SU-DHL-6 (cell line): ENCODE measurements around the gene COL5A1.

Experiments
- H2AFZ ChIP-seq: fragments of 200-600 bp; sonication (generic); 2 replicates; pipeline ENCODE4 v1.6.1; 2014; ENCODE audit warnings: low read depth, mild to moderate bottlenecking, moderate library complexity, mixed read lengths, antibody characterized with exemption, low read length; ENCODE audit not compliant: severe bottlenecking
- H3F3A ChIP-seq: fragments of 200-600 bp; shearing (Covaris generic); 2 replicates; pipeline ENCODE4 v1.6.0; 2016; ENCODE audit warnings: antibody characterized with exemption, mild to moderate bottlenecking; ENCODE audit not compliant: insufficient read depth
- H3K27ac ChIP-seq: fragments of 200-600 bp; sonication (generic); 2 replicates; pipeline ENCODE4 v1.5.1; 2016; ENCODE audit warnings: low read depth, mild to moderate bottlenecking, low read length, moderate library complexity, mixed read lengths
- H3K27me3 ChIP-seq: fragments of 200-600 bp; sonication (generic), shearing (Covaris generic); 2 replicates; pipeline ENCODE4 v1.6.0; 2014; ENCODE audit warnings: mild to moderate bottlenecking, low read length
- H3K36me3 ChIP-seq: fragments of 200-600 bp; sonication (generic); 2 replicates; pipeline ENCODE4 v1.6.1; 2014; ENCODE audit warnings: mild to moderate bottlenecking, low read length, mixed read lengths
- H3K4me2 ChIP-seq: fragments of 300-600, 200-600 bp; shearing (Covaris generic), sonication (generic); 2 replicates; pipeline ENCODE4 v1.6.0; 2014; ENCODE audit warnings: low read length, low read depth, mild to moderate bottlenecking; ENCODE audit not compliant: poor library complexity, severe bottlenecking
- H3K4me3 ChIP-seq: fragments of 200-600 bp; sonication (generic); 2 replicates; pipeline ENCODE4 v1.5.1; 2014; ENCODE audit warnings: antibody characterized with exemption, low read length, mild to moderate bottlenecking, mixed read lengths; ENCODE audit not compliant: insufficient read depth, poor library complexity, severe bottlenecking
- H3K79me2 ChIP-seq: fragments of 200-600 bp; sonication (generic); 2 replicates; pipeline ENCODE4 v1.6.1; 2014; ENCODE audit warnings: mild to moderate bottlenecking, low read length, moderate library complexity; ENCODE audit not compliant: insufficient read depth
- H3K9ac ChIP-seq: fragments of 200-600 bp; sonication (generic); 2 replicates; pipeline ENCODE4 v1.7.0; 2014; ENCODE audit warnings: mild to moderate bottlenecking, low read length
- H3K9me2 ChIP-seq: fragments of 200-600 bp; sonication (generic); replicated peaks from 2 replicates; pipeline ENCODE4 v1.6.1; 2014; ENCODE audit warnings: low read length; ENCODE audit not compliant: insufficient read depth
- H3K9me3 ChIP-seq: fragments of 200-600 bp; sonication (generic); 2 replicates; pipeline ENCODE4 v1.6.1; 2014; ENCODE audit warnings: low read length, mixed read lengths; ENCODE audit not compliant: insufficient read depth
- H4K20me1 ChIP-seq: fragments of 200-600 bp; sonication (generic); 2 replicates; pipeline ENCODE4 v1.6.1; 2014; ENCODE audit warnings: low read depth, mild to moderate bottlenecking, antibody characterized with exemption, low read length, moderate library complexity, mixed read lengths
- EZH2phosphoT487 ChIP-seq: fragments of 200-600 bp; sonication (generic), shearing (Covaris generic); conservative IDR thresholded peaks from 2 replicates; pipeline ENCODE4 v1.6.1; 2018; ENCODE audit warnings: mild to moderate bottlenecking, antibody characterized with exemption, low read length, moderate library complexity, mixed read lengths
- TF ChIP-seq, protein P1 (sequence below): fragments of 200-600 bp; sonication (generic); IDR thresholded peaks from one replicate; pipeline ENCODE4 v1.5.1; 2017; ENCODE audit warnings: antibody characterized with exemption, mild to moderate bottlenecking, low read length, moderate library complexity; ENCODE audit not compliant: insufficient read depth, poor library complexity, severe bottlenecking

The COL5A1 gene

DNA sequence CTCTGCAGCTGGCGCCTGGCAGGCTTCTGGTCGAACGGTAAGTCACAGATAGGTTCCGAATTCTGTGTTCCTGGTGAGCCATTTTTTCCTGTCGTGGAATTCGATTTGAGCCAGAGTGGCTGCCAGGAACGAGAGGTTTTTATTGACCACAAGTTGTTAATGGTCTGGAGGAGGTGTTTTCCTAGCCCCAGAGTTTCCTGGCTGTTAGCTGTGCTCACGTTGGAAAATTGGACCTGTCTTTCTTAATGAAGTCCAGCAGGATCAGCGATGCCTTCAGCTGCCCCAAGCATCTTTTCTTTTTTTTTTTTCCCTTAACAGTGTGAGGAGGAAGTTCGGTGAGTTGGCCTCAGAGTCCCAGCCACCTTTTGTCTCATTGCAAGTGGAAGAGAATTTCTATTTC lies 62.9 kb downstream of the COL5A1 start:
- Histone ChIP-seq H2AFZ (no peak overlapping the region), H3K9me3 (no peaks in the 10 kb centered on the region), H3K9me2 (no peaks in the 10 kb centered on the region), H3K4me2 (no peak overlapping the region), H4K20me1 (no peaks in the 10 kb centered on the region), H3K27me3 (no peaks in the 10 kb centered on the region), H3K4me3 (no peak overlapping the region), H3F3A (no peaks in the 10 kb centered on the region), H3K36me3 (no peaks in the 10 kb centered on the region), H3K27ac (no peak overlapping the region), H3K9ac (no peak overlapping the region), H3K79me2 (no peaks in the 10 kb centered on the region)
- TF ChIP-seq, protein P1, sequence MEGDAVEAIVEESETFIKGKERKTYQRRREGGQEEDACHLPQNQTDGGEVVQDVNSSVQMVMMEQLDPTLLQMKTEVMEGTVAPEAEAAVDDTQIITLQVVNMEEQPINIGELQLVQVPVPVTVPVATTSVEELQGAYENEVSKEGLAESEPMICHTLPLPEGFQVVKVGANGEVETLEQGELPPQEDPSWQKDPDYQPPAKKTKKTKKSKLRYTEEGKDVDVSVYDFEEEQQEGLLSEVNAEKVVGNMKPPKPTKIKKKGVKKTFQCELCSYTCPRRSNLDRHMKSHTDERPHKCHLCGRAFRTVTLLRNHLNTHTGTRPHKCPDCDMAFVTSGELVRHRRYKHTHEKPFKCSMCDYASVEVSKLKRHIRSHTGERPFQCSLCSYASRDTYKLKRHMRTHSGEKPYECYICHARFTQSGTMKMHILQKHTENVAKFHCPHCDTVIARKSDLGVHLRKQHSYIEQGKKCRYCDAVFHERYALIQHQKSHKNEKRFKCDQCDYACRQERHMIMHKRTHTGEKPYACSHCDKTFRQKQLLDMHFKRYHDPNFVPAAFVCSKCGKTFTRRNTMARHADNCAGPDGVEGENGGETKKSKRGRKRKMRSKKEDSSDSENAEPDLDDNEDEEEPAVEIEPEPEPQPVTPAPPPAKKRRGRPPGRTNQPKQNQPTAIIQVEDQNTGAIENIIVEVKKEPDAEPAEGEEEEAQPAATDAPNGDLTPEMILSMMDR, result no peak
- no peak for TF ChIP-seq EZH2phosphoT487

DNA sequence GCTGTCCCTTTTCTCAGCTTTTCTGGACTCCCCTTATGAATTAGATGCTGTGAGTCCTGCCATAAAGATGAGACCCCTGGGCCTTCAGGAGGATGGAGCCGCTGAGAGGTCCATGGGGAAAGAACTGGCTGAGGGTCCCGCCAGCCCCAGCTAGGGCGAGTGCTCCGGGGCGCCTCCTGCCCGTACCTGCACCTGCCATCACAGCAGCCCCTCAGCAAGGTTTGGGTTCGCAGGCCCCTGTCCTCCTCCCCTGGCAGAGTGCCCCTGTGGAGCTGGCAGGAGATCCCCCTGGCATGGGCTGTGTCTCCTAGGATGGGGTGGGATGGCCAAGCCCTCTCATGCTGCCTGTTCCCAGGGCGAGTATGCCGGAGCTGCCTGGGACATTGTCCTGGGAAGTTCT lies 64.2 kb downstream of the COL5A1 start:
- Histone ChIP-seq H3K27me3 (no peaks in the 10 kb centered on the region), H3K4me3 (no peak overlapping the region), H3K36me3 (no peaks in the 10 kb centered on the region), H3K4me2 (no peak overlapping the region), H3K27ac (no peak overlapping the region), H3K79me2 (no peaks in the 10 kb centered on the region), H3K9ac (no peak overlapping the region), H3K9me3 (no peaks in the 10 kb centered on the region), H3F3A (no peaks in the 10 kb centered on the region), H4K20me1 (no peaks in the 10 kb centered on the region), H3K9me2 (no peaks in the 10 kb centered on the region), H2AFZ (no peak overlapping the region)
- TF ChIP-seq, protein P1, result no peak
- no peak for TF ChIP-seq EZH2phosphoT487

DNA sequence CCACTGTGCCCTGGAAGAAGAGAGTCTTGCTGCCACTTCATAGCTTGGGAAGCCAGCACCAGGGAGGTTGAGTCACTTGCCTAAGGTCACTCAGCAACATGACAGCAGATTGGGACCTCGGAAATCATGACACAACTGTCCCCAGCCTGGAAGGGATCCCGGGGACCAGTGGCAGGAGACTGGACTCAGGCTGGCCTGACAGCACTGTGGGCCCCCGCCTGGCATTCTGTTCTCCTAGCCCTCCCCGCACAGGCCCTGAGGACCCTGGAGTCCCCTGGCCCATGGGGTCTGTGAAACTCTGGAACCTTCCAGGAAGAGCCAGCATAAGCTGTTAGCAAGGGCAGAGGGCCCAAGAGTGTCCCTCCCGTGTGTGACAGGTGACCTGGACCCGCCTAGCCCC lies 64.9 kb downstream of the COL5A1 start:
- Histone ChIP-seq H3K79me2 (no peaks in the 10 kb centered on the region), H2AFZ (no peak overlapping the region), H3K9me3 (no peaks in the 10 kb centered on the region), H3F3A (no peaks in the 10 kb centered on the region), H3K27ac (no peak overlapping the region), H3K27me3 (no peaks in the 10 kb centered on the region), H3K9ac (no peak overlapping the region), H3K4me2 (no peak overlapping the region), H3K9me2 (no peaks in the 10 kb centered on the region), H4K20me1 (no peaks in the 10 kb centered on the region), H3K36me3 (no peaks in the 10 kb centered on the region), H3K4me3 (no peak overlapping the region)
- no peak for TF ChIP-seq EZH2phosphoT487
- TF ChIP-seq, protein P1, result no peak
